GM12891 (cell line): ENCODE data around the gene EYS.

ENCODE experiments used
- PAX5 ChIP-seq: IDR thresholded peaks from 2 replicates; pipeline ENCODE4 v1.6.1; 2011; ENCODE audit warnings: low read length, moderate library complexity, mild to moderate bottlenecking; ENCODE audit not compliant: insufficient read depth, severe bottlenecking
- POLR2A ChIP-seq: IDR thresholded peaks from 2 replicates; pipeline ENCODE4 v1.6.1; 2011; ENCODE audit warnings: low read depth, low read length, control low read depth
- POLR2AphosphoS5 ChIP-seq: IDR thresholded peaks from 2 replicates; pipeline ENCODE4 v1.6.1; 2011; ENCODE audit warnings: low read depth, low read length, control low read depth
- POU2F2 ChIP-seq: IDR thresholded peaks from 2 replicates; pipeline ENCODE4 v1.6.1; 2011; ENCODE audit warnings: low read depth, mild to moderate bottlenecking, control low read depth, low read length, moderate library complexity
- SPI1 ChIP-seq: IDR thresholded peaks from 2 replicates; pipeline ENCODE4 v1.6.1; 2011; ENCODE audit warnings: low read depth, low read length, control low read depth
- TAF1 ChIP-seq: IDR thresholded peaks from 2 replicates; pipeline ENCODE4 v1.6.1; 2011; ENCODE audit warnings: low read depth, low read length, control low read depth

- TF ChIP-seq POLR2A = no peak
- TF ChIP-seq TAF1 = no peak
- TF ChIP-seq POLR2AphosphoS5 = no peak
- TF ChIP-seq PAX5 = no peak
- TF ChIP-seq SPI1 = no peak
- TF ChIP-seq POU2F2 = no peak
Observed at GRCh38 chr6:65000815-65001214, 706.2 kb downstream of the EYS start.
